HepG2 (cell line): ENCODE data around the gene ZDHHC18. TPM values are rescaled to one million over a fixed set of nuclear protein-coding genes. Genes with fewer than 3 reads are reported as not detected.
A peak's percentile ranks its signal among the peaks of the same experiment; 100 is the strongest.

ENCODE experiments used
- GATAD1 ChIP-seq: IDR thresholded peaks from 2 replicates; pipeline ENCODE4 v1.6.1; 2016; ENCODE audit warnings: missing genetic modification reagents, missing compliant biosample characterization
- HDAC2 ChIP-seq: sonication (generic); formaldehyde crosslinking; IDR thresholded peaks from 2 replicates; pipeline ENCODE4 v1.4.0; 2020; ENCODE audit warnings: missing genetic modification reagents
- JUN ChIP-seq: sonication (generic); formaldehyde crosslinking; IDR thresholded peaks from 2 replicates; pipeline ENCODE4 v1.4.0; 2020; ENCODE audit warnings: mild to moderate bottlenecking, missing genetic modification reagents
- ZNF557 ChIP-seq: sonication (generic); formaldehyde crosslinking; IDR thresholded peaks from 2 replicates; pipeline ENCODE4 v1.4.0; 2020; ENCODE audit warnings: missing genetic modification reagents
- ZNF562 ChIP-seq: sonication (generic); formaldehyde crosslinking; IDR thresholded peaks from 2 replicates; pipeline ENCODE4 v1.8.0; 2022; ENCODE audit warnings: missing genetic modification reagents, borderline replicate concordance
- ZNF709 ChIP-seq: sonication (generic); formaldehyde crosslinking; IDR thresholded peaks from 2 replicates; pipeline ENCODE4 v1.5.0; 2020; ENCODE audit warnings: mild to moderate bottlenecking, missing genetic modification reagents
- ZNF878 ChIP-seq: sonication (generic); formaldehyde crosslinking; IDR thresholded peaks from 2 replicates; pipeline ENCODE4 v1.8.1; 2023; ENCODE audit warnings: mild to moderate bottlenecking, missing genetic modification reagents, moderate library complexity
- polyA plus RNA-seq, 8 experiments: library from polyadenylated mRNA; depleted of rRNA in 3 of 8; stranded (reverse) in 7 of 8; unstranded in 1 of 8; fragments of >200 nt; fragmentation: Illumina TruSeq in 4 of 8; extraction: Trizol in 4 of 8; gene quantifications; 2 replicates each; pipeline versions ENCODE4 v1.2.1 to v1.2.3, GENCODE V29; 2011 to 2016; ENCODE audit warnings: low read depth in 4 of 8, missing spikeins in 1 of 8, mixed read lengths in 1 of 8; ENCODE audit not compliant: insufficient read depth in 1 of 8
- total RNA-seq, 5 experiments: library from RNA; depleted of rRNA; stranded (reverse); fragments of >200 nt; fragmentation: Illumina TruSeq; extraction: Trizol; gene quantifications; 2 replicates each; pipeline ENCODE4 v1.2.3, GENCODE V29; 2016; ENCODE audit warnings: low read depth in 1 of 5
- TF ChIP-seq, protein P1 (sequence below): sonication (generic); formaldehyde crosslinking; IDR thresholded peaks from 2 replicates; pipeline ENCODE4 v1.4.0; 2020; ENCODE audit warnings: mild to moderate bottlenecking, missing genetic modification reagents
- TF ChIP-seq, protein P2 (sequence below): sonication (generic); formaldehyde crosslinking; IDR thresholded peaks from 2 replicates; pipeline ENCODE4 v1.5.0; 2020; ENCODE audit warnings: mild to moderate bottlenecking, missing genetic modification reagents, borderline replicate concordance
- TF ChIP-seq, protein P3 (sequence below): sonication (generic); formaldehyde crosslinking; IDR thresholded peaks from 2 replicates; pipeline ENCODE4 v1.4.0; 2020; ENCODE audit warnings: missing genetic modification reagents

Gene ZDHHC18
- total and polyA plus RNA-seq, 2 of the 13 experiments (the other 11 are each of a cell fraction or from before 2014, with no cell fraction given), result 13.2 to 35.3 TPM

DNA sequence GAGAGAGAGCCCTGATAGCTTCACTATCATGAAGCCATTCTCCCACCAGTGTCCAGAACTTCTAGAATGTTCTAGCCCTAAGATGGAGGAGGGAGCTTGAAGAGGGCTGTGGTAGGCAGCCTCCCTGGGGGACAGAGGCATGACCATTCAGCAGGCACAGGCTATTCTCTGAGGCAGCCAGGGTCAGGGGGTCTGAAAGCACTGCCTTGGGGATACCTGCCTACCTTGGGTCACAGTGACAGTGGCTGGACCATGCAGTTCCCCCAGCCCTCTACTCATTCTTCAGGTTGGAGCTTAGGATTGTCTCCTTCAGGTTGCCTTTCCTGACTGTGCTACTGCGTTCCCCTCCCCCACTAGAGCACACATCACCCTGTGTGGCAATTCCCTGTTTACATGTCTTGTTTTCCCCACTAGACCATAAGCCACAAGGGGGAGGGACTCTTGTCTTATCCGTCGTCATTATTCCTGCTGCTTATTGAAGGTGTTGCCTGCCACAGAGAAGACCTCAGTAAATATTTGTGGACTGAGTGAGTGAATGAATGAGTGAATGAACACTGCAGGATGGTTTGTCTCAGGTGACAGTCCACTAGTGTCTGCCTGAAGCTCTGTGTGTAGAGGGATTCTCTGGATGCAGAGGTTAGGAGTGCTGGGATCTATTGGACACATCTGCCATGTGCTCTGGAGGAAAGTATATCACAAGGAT, 5.2 kb downstream of the ZDHHC18 start (continued):
- TF ChIP-seq, protein P1, sequence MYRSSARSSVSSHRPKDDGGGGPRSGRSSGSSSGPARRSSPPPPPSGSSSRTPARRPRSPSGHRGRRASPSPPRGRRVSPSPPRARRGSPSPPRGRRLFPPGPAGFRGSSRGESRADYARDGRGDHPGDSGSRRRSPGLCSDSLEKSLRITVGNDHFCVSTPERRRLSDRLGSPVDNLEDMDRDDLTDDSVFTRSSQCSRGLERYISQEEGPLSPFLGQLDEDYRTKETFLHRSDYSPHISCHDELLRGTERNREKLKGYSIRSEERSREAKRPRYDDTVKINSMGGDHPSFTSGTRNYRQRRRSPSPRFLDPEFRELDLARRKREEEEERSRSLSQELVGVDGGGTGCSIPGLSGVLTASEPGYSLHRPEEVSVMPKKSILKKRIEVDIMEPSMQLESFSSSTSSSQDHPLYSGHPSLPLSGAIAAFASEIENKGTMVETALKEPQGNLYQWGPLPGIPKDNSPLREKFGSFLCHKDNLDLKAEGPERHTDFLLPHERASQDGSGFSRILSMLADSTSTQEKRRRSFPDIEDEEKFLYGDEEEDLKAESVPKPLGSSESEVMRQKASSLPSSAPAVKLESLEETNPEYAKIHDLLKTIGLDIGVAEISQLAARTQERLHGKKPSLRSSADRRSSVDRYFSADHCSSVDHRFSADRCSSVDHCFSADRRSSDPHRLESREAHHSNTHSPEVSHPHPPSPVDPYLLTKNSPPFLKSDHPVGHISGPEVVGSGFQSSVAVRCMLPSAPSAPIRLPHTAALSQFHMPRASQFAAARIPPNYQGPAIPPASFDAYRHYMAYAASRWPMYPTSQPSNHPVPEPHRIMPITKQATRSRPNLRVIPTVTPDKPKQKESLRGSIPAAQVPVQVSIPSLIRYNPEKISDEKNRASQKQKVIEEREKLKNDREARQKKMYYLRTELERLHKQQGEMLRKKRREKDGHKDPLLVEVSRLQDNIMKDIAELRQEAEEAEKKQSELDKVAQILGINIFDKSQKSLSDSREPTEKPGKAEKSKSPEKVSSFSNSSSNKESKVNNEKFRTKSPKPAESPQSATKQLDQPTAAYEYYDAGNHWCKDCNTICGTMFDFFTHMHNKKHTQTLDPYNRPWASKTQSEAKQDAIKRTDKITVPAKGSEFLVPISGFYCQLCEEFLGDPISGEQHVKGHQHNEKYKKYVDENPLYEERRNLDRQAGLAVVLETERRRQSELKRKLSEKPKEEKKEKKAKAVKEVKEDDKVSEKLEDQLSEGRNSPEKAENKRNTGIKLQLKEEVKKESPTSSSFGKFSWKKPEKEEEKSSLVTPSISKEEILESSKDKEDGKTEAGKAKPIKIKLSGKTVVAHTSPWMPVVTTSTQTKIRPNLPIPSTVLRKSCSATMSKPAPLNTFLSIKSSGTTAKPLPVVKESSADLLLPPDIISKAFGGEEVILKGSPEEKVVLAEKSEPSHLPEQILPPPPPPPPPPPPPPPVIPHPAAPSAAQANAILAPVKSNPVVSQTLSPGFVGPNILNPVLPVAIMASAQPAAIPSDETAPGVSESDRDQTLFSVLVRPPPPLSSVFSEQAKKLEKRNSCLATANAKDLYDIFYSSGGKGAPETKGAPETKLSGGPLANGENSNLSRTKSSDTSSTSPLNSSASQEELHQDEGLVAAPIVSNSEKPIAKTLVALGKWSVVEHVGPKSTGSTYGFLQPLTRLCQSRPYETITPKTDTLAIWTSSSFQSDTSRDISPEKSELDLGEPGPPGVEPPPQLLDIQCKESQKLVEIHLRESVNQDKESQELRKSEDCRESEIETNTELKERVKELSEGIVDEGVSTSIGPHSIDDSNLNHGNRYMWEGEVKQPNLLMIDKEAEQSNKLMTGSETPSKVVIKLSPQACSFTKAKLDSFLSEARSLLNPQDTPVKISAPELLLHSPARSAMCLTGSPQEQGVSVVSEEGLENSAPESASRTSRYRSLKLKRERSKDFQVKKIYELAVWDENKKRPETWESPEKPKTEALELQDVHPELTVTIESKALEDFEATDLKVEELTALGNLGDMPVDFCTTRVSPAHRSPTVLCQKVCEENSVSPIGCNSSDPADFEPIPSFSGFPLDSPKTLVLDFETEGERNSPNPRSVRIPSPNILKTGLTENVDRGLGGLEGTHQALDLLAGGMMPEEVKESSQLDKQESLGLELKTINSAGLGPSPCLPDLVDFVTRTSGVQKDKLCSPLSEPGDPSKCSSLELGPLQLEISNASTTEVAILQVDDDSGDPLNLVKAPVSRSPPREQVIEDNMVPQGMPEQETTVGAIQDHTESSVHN (CRISPR knock-in tag), result no peak
- TF ChIP-seq HDAC2, result peak; percentile 87; the same call in 1 of the 2 replicates
- TF ChIP-seq, protein P2, sequence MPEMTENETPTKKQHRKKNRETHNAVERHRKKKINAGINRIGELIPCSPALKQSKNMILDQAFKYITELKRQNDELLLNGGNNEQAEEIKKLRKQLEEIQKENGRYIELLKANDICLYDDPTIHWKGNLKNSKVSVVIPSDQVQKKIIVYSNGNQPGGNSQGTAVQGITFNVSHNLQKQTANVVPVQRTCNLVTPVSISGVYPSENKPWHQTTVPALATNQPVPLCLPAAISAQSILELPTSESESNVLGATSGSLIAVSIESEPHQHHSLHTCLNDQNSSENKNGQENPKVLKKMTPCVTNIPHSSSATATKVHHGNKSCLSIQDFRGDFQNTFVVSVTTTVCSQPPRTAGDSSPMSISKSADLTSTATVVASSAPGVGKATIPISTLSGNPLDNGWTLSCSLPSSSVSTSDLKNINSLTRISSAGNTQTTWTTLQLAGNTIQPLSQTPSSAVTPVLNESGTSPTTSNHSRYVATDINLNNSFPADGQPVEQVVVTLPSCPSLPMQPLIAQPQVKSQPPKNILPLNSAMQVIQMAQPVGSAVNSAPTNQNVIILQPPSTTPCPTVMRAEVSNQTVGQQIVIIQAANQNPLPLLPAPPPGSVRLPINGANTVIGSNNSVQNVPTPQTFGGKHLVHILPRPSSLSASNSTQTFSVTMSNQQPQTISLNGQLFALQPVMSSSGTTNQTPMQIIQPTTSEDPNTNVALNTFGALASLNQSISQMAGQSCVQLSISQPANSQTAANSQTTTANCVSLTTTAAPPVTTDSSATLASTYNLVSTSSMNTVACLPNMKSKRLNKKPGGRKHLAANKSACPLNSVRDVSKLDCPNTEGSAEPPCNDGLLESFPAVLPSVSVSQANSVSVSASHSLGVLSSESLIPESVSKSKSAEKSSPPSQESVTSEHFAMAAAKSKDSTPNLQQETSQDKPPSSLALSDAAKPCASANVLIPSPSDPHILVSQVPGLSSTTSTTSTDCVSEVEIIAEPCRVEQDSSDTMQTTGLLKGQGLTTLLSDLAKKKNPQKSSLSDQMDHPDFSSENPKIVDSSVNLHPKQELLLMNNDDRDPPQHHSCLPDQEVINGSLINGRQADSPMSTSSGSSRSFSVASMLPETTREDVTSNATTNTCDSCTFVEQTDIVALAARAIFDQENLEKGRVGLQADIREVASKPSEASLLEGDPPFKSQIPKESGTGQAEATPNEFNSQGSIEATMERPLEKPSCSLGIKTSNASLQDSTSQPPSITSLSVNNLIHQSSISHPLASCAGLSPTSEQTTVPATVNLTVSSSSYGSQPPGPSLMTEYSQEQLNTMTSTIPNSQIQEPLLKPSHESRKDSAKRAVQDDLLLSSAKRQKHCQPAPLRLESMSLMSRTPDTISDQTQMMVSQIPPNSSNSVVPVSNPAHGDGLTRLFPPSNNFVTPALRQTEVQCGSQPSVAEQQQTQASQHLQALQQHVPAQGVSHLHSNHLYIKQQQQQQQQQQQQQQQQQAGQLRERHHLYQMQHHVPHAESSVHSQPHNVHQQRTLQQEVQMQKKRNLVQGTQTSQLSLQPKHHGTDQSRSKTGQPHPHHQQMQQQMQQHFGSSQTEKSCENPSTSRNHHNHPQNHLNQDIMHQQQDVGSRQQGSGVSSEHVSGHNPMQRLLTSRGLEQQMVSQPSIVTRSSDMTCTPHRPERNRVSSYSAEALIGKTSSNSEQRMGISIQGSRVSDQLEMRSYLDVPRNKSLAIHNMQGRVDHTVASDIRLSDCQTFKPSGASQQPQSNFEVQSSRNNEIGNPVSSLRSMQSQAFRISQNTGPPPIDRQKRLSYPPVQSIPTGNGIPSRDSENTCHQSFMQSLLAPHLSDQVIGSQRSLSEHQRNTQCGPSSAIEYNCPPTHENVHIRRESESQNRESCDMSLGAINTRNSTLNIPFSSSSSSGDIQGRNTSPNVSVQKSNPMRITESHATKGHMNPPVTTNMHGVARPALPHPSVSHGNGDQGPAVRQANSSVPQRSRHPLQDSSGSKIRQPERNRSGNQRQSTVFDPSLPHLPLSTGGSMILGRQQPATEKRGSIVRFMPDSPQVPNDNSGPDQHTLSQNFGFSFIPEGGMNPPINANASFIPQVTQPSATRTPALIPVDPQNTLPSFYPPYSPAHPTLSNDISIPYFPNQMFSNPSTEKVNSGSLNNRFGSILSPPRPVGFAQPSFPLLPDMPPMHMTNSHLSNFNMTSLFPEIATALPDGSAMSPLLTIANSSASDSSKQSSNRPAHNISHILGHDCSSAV (CRISPR knock-in tag), result no peak
- TF ChIP-seq ZNF562, result no peak
- no peak for TF ChIP-seq ZNF557 (CRISPR knock-in tag)
- TF ChIP-seq, protein P3, sequence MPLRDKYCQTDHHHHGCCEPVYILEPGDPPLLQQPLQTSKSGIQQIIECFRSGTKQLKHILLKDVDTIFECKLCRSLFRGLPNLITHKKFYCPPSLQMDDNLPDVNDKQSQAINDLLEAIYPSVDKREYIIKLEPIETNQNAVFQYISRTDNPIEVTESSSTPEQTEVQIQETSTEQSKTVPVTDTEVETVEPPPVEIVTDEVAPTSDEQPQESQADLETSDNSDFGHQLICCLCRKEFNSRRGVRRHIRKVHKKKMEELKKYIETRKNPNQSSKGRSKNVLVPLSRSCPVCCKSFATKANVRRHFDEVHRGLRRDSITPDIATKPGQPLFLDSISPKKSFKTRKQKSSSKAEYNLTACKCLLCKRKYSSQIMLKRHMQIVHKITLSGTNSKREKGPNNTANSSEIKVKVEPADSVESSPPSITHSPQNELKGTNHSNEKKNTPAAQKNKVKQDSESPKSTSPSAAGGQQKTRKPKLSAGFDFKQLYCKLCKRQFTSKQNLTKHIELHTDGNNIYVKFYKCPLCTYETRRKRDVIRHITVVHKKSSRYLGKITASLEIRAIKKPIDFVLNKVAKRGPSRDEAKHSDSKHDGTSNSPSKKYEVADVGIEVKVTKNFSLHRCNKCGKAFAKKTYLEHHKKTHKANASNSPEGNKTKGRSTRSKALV (CRISPR knock-in tag), result no peak
- no peak for TF ChIP-seq ZNF709 (CRISPR knock-in tag)
- peak; percentile 53; the same call in 1 of the 2 replicates for TF ChIP-seq ZNF878 (CRISPR knock-in tag)
- TF ChIP-seq GATAD1, result peak; percentile 66
- peak; percentile 34; the same call in 1 of the 2 replicates for TF ChIP-seq JUN (CRISPR knock-in tag)
